Aorta (tissue), 5 donors: ENCODE data around the gene ARID2. TPM values are rescaled to one million over a fixed set of nuclear protein-coding genes. Genes with fewer than 3 reads are reported as not detected.

ENCODE experiments used
- ATAC-seq: fragments of 200-7000 bp; cut with Tn5 transposase; one replicate; pipeline ENCODE4 v1.9.1; 2022; ENCODE audit warnings: moderate library complexity; ENCODE audit not compliant: low FRiP score
- DNase-seq, 2 donors: peaks; one replicate each; pipeline ENCODE4 v3.0.0-alpha.2; 2020
- H3K27ac ChIP-seq, 2 donors: one replicate each; pipeline ENCODE4 v1.5.1; 2013; ENCODE audit warnings: low read length in 2 of 2, mild to moderate bottlenecking in 2 of 2, moderate library complexity in 2 of 2, control low read depth in 1 of 2, inconsistent platforms in 1 of 2, low read depth in 1 of 2
- H3K27me3 ChIP-seq, 2 donors: one replicate each; pipeline ENCODE4 v1.6.1; 2013; ENCODE audit warnings: control low read depth in 1 of 2, low read length in 1 of 2, mild to moderate bottlenecking in 1 of 2, moderate library complexity in 1 of 2; ENCODE audit not compliant: insufficient read depth in 2 of 2, control insufficient read depth in 1 of 2
- H3K36me3 ChIP-seq, 2 donors: one replicate each; pipeline ENCODE4 v1.6.1; 2013; ENCODE audit warnings: control low read depth in 1 of 2, low read length in 1 of 2, mild to moderate bottlenecking in 1 of 2; ENCODE audit not compliant: insufficient read depth in 2 of 2, control insufficient read depth in 1 of 2
- H3K4me1 ChIP-seq, 2 donors: one replicate each; pipeline ENCODE4 v1.6.1; 2013; ENCODE audit warnings: low read length in 2 of 2, control low read depth in 1 of 2, mild to moderate bottlenecking in 1 of 2, moderate library complexity in 1 of 2; ENCODE audit not compliant: insufficient read depth in 2 of 2, control insufficient read depth in 1 of 2
- H3K4me3 ChIP-seq, 2 donors: one replicate each; pipeline ENCODE4 v1.5.1; 2013; ENCODE audit warnings: low read length in 2 of 2, control low read depth in 1 of 2, mild to moderate bottlenecking in 1 of 2
- H3K9me3 ChIP-seq: one replicate; pipeline ENCODE4 v1.6.1; 2013; ENCODE audit warnings: mild to moderate bottlenecking, low read length; ENCODE audit not compliant: control insufficient read depth
- WGBS, 2 donors: extraction: QIAGEN DNeasy Blood & Tissue Kit; methylation state at CpG; one replicate each; pipeline ENCODE4 v1.1.7; 2013; 5-methylcytosine and 5-hydroxymethylcytosine counted together
- intact Hi-C, 2 donors: fragments of 100-400 bp; cut with DNase I; formaldehyde crosslinking; loops; one replicate each; pipeline versions ENCODE4 v1.14.2 to v1.15.0; 2022
- long read RNA-seq, 2 donors: library from polyadenylated mRNA; unstranded; transcript quantifications; one replicate each; pipeline ENCODE4 v2.0.0, GENCODE V29; 2020 to 2021
- polyA plus RNA-seq, 2 donors: library from polyadenylated mRNA; stranded (reverse); fragments of 200-250 nt; gene quantifications; one replicate each; pipeline ENCODE4 v1.2.3, GENCODE V29; 2013
- total RNA-seq, 2 donors: library from RNA; stranded (reverse); fragmentation: NEBNext Ultra II Directional; extraction: Animal tissue kit (Norgen Biotek cat#: 25700); gene quantifications; one replicate each; pipeline ENCODE4 v1.2.1, GENCODE V29; 2021
- donor health status: healthy with polysubstance abuse.
- donor health status: Bipolar disorder and iron deficiency.
- donor health status: DM: no; HTN: no; CAD: no.
- donor health status: DM: no; HTN: no; CAD: no.
- donor health status: DM: yes; HTN: yes; CAD: no.

ARID2 gene, protein sequence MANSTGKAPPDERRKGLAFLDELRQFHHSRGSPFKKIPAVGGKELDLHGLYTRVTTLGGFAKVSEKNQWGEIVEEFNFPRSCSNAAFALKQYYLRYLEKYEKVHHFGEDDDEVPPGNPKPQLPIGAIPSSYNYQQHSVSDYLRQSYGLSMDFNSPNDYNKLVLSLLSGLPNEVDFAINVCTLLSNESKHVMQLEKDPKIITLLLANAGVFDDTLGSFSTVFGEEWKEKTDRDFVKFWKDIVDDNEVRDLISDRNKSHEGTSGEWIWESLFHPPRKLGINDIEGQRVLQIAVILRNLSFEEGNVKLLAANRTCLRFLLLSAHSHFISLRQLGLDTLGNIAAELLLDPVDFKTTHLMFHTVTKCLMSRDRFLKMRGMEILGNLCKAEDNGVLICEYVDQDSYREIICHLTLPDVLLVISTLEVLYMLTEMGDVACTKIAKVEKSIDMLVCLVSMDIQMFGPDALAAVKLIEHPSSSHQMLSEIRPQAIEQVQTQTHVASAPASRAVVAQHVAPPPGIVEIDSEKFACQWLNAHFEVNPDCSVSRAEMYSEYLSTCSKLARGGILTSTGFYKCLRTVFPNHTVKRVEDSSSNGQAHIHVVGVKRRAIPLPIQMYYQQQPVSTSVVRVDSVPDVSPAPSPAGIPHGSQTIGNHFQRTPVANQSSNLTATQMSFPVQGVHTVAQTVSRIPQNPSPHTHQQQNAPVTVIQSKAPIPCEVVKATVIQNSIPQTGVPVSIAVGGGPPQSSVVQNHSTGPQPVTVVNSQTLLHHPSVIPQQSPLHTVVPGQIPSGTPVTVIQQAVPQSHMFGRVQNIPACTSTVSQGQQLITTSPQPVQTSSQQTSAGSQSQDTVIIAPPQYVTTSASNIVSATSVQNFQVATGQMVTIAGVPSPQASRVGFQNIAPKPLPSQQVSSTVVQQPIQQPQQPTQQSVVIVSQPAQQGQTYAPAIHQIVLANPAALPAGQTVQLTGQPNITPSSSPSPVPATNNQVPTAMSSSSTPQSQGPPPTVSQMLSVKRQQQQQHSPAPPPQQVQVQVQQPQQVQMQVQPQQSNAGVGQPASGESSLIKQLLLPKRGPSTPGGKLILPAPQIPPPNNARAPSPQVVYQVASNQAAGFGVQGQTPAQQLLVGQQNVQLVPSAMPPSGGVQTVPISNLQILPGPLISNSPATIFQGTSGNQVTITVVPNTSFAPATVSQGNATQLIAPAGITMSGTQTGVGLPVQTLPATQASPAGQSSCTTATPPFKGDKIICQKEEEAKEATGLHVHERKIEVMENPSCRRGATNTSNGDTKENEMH (N-terminal part only)
- total RNA-seq (10 to 100 TPM; 41.7 to 50.3 TPM), polyA plus RNA-seq (1 to 10 TPM; 2.9 to 6.5 TPM)
- long read RNA-seq, donor 1, partial matches to known transcripts, result 23 of 28 reads
- long read RNA-seq, donor 1, other reads (novel, unspliced or antisense), result 5 of 28 reads
- long read RNA-seq, donor 2, full-length matches to known transcripts, result 2 of 24 reads
- long read RNA-seq, donor 2, partial matches to known transcripts, result 13 of 24 reads
- long read RNA-seq, donor 2, other reads (novel, unspliced or antisense), result 9 of 24 reads

DNA sequence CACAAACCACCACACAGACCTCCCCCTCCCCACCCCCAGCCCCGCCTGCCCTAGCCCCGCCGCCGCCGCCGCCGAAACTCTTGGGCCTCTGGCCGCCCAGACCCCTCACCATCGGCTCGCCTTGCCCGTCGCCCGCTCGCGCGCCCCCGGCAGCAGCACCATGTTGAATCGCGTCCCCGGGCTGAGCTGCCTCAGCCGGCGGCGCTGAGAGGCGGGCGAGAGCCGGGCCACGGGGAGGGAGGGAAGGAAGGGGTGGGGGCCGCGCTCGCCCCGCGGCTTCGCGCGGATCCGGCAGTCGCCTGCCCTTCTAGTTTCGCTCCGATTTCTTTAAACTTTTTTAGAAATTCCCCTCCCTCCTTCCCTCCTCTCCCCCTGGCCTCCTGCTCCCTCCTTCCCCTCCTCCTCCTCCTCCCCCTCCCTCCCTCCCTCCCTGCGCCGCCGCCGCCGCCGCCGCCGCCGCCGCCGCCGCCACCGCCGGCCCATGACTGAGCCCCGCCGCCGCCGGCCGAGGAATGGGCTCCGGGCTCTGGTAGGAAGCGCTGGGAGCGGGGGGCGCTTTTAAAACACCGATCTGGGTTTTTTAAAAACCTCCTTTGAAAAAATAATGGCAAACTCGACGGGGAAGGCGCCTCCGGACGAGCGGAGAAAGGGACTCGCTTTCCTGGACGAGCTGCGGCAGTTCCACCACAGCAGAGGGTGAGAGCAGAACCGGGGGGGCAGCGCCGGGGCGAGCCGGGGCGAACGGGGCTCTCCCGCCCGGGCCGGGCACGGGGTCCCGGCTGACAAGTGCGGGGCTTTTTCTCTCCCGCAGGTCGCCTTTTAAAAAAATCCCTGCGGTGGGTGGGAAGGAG is at the start of gene ARID2:
ARID2 (plus strand) TSS at position 474 of the 851 bp plus-strand sequence; CDS start at position 605, 131 bp downstream.
- no peaks in the 10 kb centered on the region for H3K27me3 ChIP-seq
- 0% methylated on average over 64 to 88 of the region's 88 CpGs for WGBS, 2 donors
- no peaks in the 10 kb centered on the region for H3K4me1 ChIP-seq
- peak within 1 kb of the TSS; percentile 94 to 97 for H3K27ac ChIP-seq
- intact Hi-C loops, result loop anchor here (2.0 to 10.0 kb wide), 8 partner anchors 175 to 545 kb away; partner anchors contain the start of genes ANO6 (in 2 of the 2) and SCAF11 (in 1 of the 2)
- no peaks in the 10 kb centered on the region for H3K36me3 ChIP-seq
- H3K4me3 ChIP-seq, result peak within 1 kb of the TSS; percentile 72 to 99
- DNase-seq (peak; percentile 78 to 88), ATAC-seq (peak; percentile 33)
- H3K9me3 ChIP-seq, result no peaks in the 10 kb centered on the region

GRCh38 chr12:45680362-45680761 is 49.1 kb upstream of the ARID2 start:
- Histone ChIP-seq H3K27ac (no peak overlapping the region), H3K9me3 (no peaks in the 10 kb centered on the region), H3K4me1 (no peaks in the 10 kb centered on the region), H3K36me3 (no peaks in the 10 kb centered on the region), H3K27me3 (peaks cover 0 to 2% of the 10 kb centered on the region in 2 donors), H3K4me3 (no peak overlapping the region)
- ATAC-seq (no peak), DNase-seq (no peak)
- intact Hi-C loops, result no loop called here

DNA sequence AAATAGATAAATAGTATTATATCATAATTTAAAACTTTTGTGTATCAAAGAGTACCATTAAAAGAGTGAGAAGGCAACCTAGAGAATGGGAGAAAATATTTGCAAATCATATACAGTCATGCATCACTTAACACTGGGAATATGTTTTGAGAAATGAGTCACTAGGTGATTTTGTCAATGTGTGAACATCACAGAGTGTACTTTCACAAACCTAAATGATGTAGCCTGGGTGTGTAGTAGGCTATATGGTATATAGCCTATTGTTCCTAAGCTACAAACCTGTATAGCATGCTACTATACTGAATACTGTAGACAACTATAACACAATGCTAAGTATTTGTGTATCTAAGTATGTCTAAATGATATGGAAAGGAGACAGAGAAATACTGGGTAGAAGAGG is 48.0 kb upstream of the ARID2 start:
- no peaks in the 10 kb centered on the region for H3K9me3 ChIP-seq

DNA sequence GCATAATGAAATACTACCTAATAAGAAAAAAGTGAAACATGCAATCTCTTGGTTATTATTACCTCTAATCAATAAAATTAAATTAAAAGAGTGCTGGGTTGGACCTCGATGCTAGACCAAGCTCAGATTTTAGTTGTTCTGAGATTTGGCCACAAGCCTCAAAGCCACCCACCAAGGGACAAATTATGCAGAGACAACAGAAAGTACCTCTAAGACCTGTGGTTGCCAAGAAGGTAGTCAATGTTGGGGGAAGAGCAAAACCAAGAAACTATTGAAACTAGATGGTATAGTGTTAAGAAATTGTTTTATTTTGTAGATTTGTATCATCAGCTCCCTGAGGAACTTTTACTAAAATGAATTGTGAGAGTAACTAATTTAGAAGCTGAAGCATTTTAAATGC is 43.8 kb upstream of the ARID2 start:
- H3K27me3 ChIP-seq, result peaks cover 0 to 2% of the 10 kb centered on the region in 2 donors
- H3K36me3 ChIP-seq, result no peaks in the 10 kb centered on the region
- DNase-seq (no peak), ATAC-seq (no peak)
- H3K9me3 ChIP-seq, result no peaks in the 10 kb centered on the region
- intact Hi-C loops, result no loop called here
- no peaks in the 10 kb centered on the region for H3K4me1 ChIP-seq
- H3K27ac ChIP-seq, result no peak overlapping the region
- H3K4me3 ChIP-seq, result no peak overlapping the region
- 96 to 98% methylated on average over 1 of the region's 1 CpG for WGBS, 2 donors

More for the DNA sequence above, 48.0 kb upstream of the ARID2 start:
- DNase-seq, result no peak
- peaks cover 0 to 2% of the 10 kb centered on the region in 2 donors for H3K27me3 ChIP-seq
- no peak overlapping the region for H3K4me3 ChIP-seq
- H3K4me1 ChIP-seq, result no peaks in the 10 kb centered on the region
- intact Hi-C loops, result no loop called here
- no peak for ATAC-seq
- no peak overlapping the region for H3K27ac ChIP-seq
- no peaks in the 10 kb centered on the region for H3K36me3 ChIP-seq

- no peaks in the 10 kb centered on the region for H3K36me3 ChIP-seq
- DNase-seq (no peak), ATAC-seq (no peak)
- WGBS, 2 donors, result 96 to 100% methylated on average over 1 of the region's 1 CpG
- no peak overlapping the region for H3K27ac ChIP-seq
- H3K27me3 ChIP-seq, result peaks cover 0 to 2% of the 10 kb centered on the region in 2 donors
- H3K9me3 ChIP-seq, result no peaks in the 10 kb centered on the region
- intact Hi-C loops, result no loop called here
- no peak overlapping the region for H3K4me3 ChIP-seq
- no peaks in the 10 kb centered on the region for H3K4me1 ChIP-seq
Observed at GRCh38 chr12:45687081-45688015, 42.2 kb upstream of the ARID2 start.

GRCh38 chr12:45688183-45688582 is 41.3 kb upstream of the ARID2 start:
- Histone ChIP-seq H3K36me3 (no peaks in the 10 kb centered on the region), H3K27ac (no peak overlapping the region), H3K4me1 (no peaks in the 10 kb centered on the region), H3K4me3 (no peak overlapping the region), H3K9me3 (no peaks in the 10 kb centered on the region), H3K27me3 (no peaks in the 10 kb centered on the region)
- DNase-seq (no peak), ATAC-seq (no peak)
- intact Hi-C loops, result no loop called here

GRCh38 chr12:45695035-45695434 is 34.5 kb upstream of the ARID2 start:
- no peak for DNase-seq
- no peak overlapping the region for H3K27ac ChIP-seq
- intact Hi-C loops, result no loop called here
- H3K36me3 ChIP-seq, result no peaks in the 10 kb centered on the region
- no peaks in the 10 kb centered on the region for H3K4me1 ChIP-seq
- whole genome bisulfite sequencing, 2 donors, result 38 to 40% methylated on average over 2 of the region's 2 CpGs
- peaks cover 1% of the 10 kb centered on the region for H3K9me3 ChIP-seq
- ATAC-seq, result no peak
- H3K27me3 ChIP-seq, result no peaks in the 10 kb centered on the region
- no peak overlapping the region for H3K4me3 ChIP-seq
